Smooth muscle cell (in vitro differentiated cells): ENCODE data around the gene RMI2. TPM values are rescaled to one million over a fixed set of nuclear protein-coding genes. Genes with fewer than 3 reads are reported as not detected.

Experiments used
- DNase-seq: peaks from one replicate; lab custom pipeline; 2025; ENCODE audit not compliant: unreplicated experiment; lab: John Stamatoyannopoulos, UW
- H2AFZ ChIP-seq: fragments of 200-600 bp; sonication (generic); 2 replicates; pipeline ENCODE4 v1.6.0; 2016; ENCODE audit warnings: antibody characterized with exemption, low read depth, mild to moderate bottlenecking
- H3F3A ChIP-seq: fragments of 200-600 bp; sonication (generic); 2 replicates; pipeline ENCODE4 v1.6.0; 2017; ENCODE audit warnings: antibody characterized with exemption, low read depth
- H3K27ac ChIP-seq: fragments of 200-600 bp; sonication (generic); 2 replicates; pipeline ENCODE4 v1.5.1; 2016; ENCODE audit warnings: low read depth, mild to moderate bottlenecking
- H3K27me3 ChIP-seq: fragments of 200-600 bp; sonication (generic); 2 replicates; pipeline ENCODE4 v1.6.1; 2016; ENCODE audit warnings: low read depth, mild to moderate bottlenecking
- H3K36me3 ChIP-seq: fragments of 200-600 bp; sonication (generic); 2 replicates; pipeline ENCODE4 v1.5.1; 2016; ENCODE audit warnings: low read depth
- H3K4me1 ChIP-seq: fragments of 200-600 bp; sonication (generic); 2 replicates; pipeline ENCODE4 v1.5.1; 2016; ENCODE audit warnings: low read depth
- H3K4me2 ChIP-seq: fragments of 200-600 bp; sonication (generic); 2 replicates; pipeline ENCODE4 v1.6.0; 2016; ENCODE audit warnings: mild to moderate bottlenecking
- H3K4me3 ChIP-seq: fragments of 200-600 bp; sonication (generic); 2 replicates; pipeline ENCODE4 v1.5.1; 2016; ENCODE audit warnings: mild to moderate bottlenecking
- H3K79me2 ChIP-seq: fragments of 200-600 bp; sonication (generic); 2 replicates; pipeline ENCODE4 v1.6.0; 2016; ENCODE audit warnings: low read depth, mild to moderate bottlenecking
- H3K9ac ChIP-seq: fragments of 200-600 bp; sonication (generic); 2 replicates; pipeline ENCODE4 v1.6.0; 2016; ENCODE audit warnings: low read depth
- H3K9me3 ChIP-seq: fragments of 200-600 bp; sonication (generic); replicated peaks from 2 replicates; pipeline ENCODE4 v1.5.1; 2016; ENCODE audit warnings: low read depth
- H4K20me1 ChIP-seq: fragments of 200-600 bp; sonication (generic); 2 replicates; pipeline ENCODE4 v1.6.0; 2016; ENCODE audit warnings: low read depth
- WGBS: methylation state at CpG from one replicate; pipeline ENCODE4 v1.1.7; 2016; ENCODE audit warnings: low lambda C conversion rate; 5-methylcytosine and 5-hydroxymethylcytosine counted together
- polyA plus RNA-seq: library from polyadenylated mRNA; unstranded; fragments of >200 nt; fragmentation: Nextera tagmentation; extraction: Ambion mirVana; gene quantifications from 2 replicates; pipeline ENCODE4 v1.2.1, GENCODE V29; 2016
- total RNA-seq: library from RNA; depleted of rRNA; stranded (reverse); fragments of >200 nt; gene quantifications from 2 replicates; pipeline ENCODE4 v1.2.3, GENCODE V29; 2014
- TF ChIP-seq, protein P1 (sequence below): fragments of 200-600 bp; sonication (generic); IDR thresholded peaks from 2 replicates; pipeline ENCODE4 v1.5.1; 2017; ENCODE audit warnings: borderline replicate concordance, mild to moderate bottlenecking, antibody characterized with exemption; ENCODE audit not compliant: insufficient read depth, poor library complexity, severe bottlenecking

The RMI2 gene
- total and polyA plus RNA-seq, 2 experiments from 2014 or later, result 6.1 to 11.3 TPM

DNA sequence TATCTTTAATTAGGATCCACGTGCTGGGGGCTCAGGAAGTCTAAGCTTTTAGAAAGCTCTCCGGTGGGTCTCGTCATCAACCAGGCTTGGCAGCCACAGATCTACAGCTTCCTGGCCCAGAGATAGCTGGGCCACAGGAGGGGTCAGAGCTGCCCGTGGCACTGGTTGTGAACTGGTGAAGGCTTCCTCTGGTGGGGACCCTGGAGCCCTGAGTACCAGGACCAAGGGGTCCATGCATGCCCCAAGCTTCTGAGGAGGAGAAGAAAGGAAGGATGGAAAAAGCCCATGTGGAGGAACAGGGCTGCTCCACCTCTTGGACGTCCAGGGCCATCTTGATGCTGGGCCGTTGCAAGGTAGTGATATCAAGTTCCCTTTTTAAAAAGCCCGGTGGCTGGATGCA lies 13.3 kb downstream of the RMI2 start:
- no peak overlapping the region for H3K4me2 ChIP-seq

DNA sequence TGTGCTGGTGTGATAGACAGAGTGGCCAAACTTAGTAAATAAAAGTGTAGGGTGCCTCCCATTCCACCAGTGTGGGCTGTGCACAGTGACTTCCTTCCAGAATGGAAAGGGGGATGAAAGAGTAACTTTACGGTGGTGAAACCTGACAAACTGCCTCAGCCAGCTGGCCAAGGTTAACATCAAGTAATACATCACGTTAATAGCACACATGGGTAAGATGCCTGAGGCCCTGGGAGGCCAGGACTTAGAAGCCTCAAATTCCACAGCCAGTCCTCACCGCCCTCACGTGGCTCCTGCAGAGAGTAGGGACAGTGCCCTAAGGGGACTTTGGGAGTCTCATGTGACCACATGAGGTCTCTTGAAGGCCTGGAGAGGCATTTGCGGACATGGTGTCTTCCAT lies 14.1 kb downstream of the RMI2 start:
- no peaks in the 10 kb centered on the region for H3K79me2 ChIP-seq
- no peak overlapping the region for H3K9ac ChIP-seq
- no peaks in the 10 kb centered on the region for H3K36me3 ChIP-seq
- no peaks in the 10 kb centered on the region for H3K27me3 ChIP-seq
- 33% methylated on average over 5 of the region's 5 CpGs for WGBS
- H3K27ac ChIP-seq, result peak overlapping the region; percentile 70
- H2AFZ ChIP-seq, result no peak overlapping the region
- no peak overlapping the region for H3K4me3 ChIP-seq
- no peaks in the 10 kb centered on the region for H3K9me3 ChIP-seq
- DNase-seq, result no peak
- H3F3A ChIP-seq, result peaks cover 5% of the 10 kb centered on the region
- H3K4me1 ChIP-seq, result peaks cover 2% of the 10 kb centered on the region
- H3K4me2 ChIP-seq, result peak overlapping the region; percentile 44
- TF ChIP-seq, protein P1, sequence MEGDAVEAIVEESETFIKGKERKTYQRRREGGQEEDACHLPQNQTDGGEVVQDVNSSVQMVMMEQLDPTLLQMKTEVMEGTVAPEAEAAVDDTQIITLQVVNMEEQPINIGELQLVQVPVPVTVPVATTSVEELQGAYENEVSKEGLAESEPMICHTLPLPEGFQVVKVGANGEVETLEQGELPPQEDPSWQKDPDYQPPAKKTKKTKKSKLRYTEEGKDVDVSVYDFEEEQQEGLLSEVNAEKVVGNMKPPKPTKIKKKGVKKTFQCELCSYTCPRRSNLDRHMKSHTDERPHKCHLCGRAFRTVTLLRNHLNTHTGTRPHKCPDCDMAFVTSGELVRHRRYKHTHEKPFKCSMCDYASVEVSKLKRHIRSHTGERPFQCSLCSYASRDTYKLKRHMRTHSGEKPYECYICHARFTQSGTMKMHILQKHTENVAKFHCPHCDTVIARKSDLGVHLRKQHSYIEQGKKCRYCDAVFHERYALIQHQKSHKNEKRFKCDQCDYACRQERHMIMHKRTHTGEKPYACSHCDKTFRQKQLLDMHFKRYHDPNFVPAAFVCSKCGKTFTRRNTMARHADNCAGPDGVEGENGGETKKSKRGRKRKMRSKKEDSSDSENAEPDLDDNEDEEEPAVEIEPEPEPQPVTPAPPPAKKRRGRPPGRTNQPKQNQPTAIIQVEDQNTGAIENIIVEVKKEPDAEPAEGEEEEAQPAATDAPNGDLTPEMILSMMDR, result no peak
- H4K20me1 ChIP-seq, result no peaks in the 10 kb centered on the region

More for the DNA sequence above, 13.3 kb downstream of the RMI2 start:
- Histone ChIP-seq H3K27ac (peak overlapping the region; percentile 70), H3K79me2 (no peaks in the 10 kb centered on the region), H3K27me3 (no peaks in the 10 kb centered on the region), H3F3A (peaks cover 5% of the 10 kb centered on the region), H3K9me3 (no peaks in the 10 kb centered on the region), H4K20me1 (no peaks in the 10 kb centered on the region), H3K36me3 (no peaks in the 10 kb centered on the region), H3K9ac (no peak overlapping the region), H2AFZ (no peak overlapping the region), H3K4me3 (no peak overlapping the region), H3K4me1 (no peaks in the 10 kb centered on the region)
- no peak for DNase-seq
- 93% methylated on average over 7 of the region's 7 CpGs for WGBS
- TF ChIP-seq, protein P1, result no peak

DNA sequence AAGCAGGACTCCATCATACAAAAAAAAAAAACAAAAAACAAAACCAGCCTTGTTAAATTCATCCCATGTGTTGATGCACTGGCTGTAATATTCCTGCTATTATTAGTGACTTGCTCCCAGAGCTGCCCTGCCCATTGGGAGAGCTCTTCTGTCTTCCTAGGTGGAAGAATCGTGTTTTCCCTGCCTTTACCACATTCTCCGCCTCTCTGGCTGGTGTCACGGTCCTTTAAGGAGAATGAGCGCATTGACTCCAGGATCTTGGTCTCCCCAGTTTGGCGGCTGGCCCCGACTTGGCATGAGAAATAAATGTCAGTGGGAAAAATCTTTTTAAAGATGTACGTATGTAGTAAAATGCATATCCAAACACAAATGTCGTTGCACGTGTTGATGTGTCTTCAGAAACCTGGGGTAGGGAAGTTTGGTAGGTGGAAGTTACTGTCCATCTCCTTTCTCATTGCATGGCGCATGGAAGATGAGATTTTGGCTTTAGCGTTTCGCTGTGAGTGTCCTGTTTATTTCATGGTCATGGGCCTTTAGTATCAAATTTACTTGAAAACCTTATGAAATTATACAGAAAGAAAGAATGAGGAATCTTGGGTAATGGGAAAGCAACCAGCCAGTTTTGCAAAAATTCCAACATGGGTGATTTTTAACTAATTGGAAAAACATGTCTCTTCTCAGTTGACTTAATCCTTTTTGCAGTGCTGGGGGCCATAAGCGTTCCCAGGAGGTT lies 15.5 kb downstream of the RMI2 start:
- Histone ChIP-seq H3K4me2 (no peak overlapping the region), H3K27me3 (no peaks in the 10 kb centered on the region), H3K36me3 (no peaks in the 10 kb centered on the region), H3K27ac (no peak overlapping the region), H3K4me3 (no peak overlapping the region), H4K20me1 (no peaks in the 10 kb centered on the region), H3K9ac (no peak overlapping the region), H3F3A (peaks cover under 1% of the 10 kb centered on the region), H3K79me2 (no peaks in the 10 kb centered on the region), H3K4me1 (peaks cover 9% of the 10 kb centered on the region), H2AFZ (no peak overlapping the region), H3K9me3 (no peaks in the 10 kb centered on the region)
- TF ChIP-seq, protein P1, result no peak
- DNase-seq, result no peak
- WGBS, result 88% methylated on average over 13 of the region's 13 CpGs
